Endothelial cell of umbilical vein (primary cell): ENCODE data around the gene HEPHL1.

Experiments
- EZH2 ChIP-seq: IDR thresholded peaks from 2 replicates; pipeline ENCODE4 v1.6.1; 2012; ENCODE audit warnings: borderline replicate concordance, low read depth, mild to moderate bottlenecking, moderate library complexity, low read length, inconsistent platforms; ENCODE audit not compliant: severe bottlenecking
- FOS ChIP-seq: IDR thresholded peaks from 2 replicates; pipeline ENCODE4 v1.6.1; 2011; ENCODE audit warnings: mild to moderate bottlenecking, low read length, moderate library complexity, borderline replicate concordance; ENCODE audit not compliant: insufficient read depth
- MAX ChIP-seq: IDR thresholded peaks from 2 replicates; pipeline ENCODE4 v1.6.1; 2011; ENCODE audit not compliant: insufficient read depth, insufficient read length
- MYC ChIP-seq: IDR thresholded peaks from one replicate; pipeline ENCODE4 v1.6.1; 2011; ENCODE audit warnings: mild to moderate bottlenecking, low read depth, low read length
- POLR2A ChIP-seq: IDR thresholded peaks from 2 replicates; pipeline ENCODE4 v1.6.1; 2012; ENCODE audit warnings: low read depth, mild to moderate bottlenecking, control low read depth, low read length
- POLR2AphosphoS5 ChIP-seq: IDR thresholded peaks from 2 replicates; pipeline ENCODE4 v1.6.1; 2012; ENCODE audit warnings: low read depth, mild to moderate bottlenecking, control low read depth, low read length, moderate library complexity; ENCODE audit not compliant: insufficient read depth
- TF ChIP-seq, protein P1 (sequence below), 2 donors: IDR thresholded peaks; 1 replicate in 1 of 2; 2 replicates in 1 of 2; pipeline ENCODE4 v1.5.1; 2011; ENCODE audit warnings: low read length in 2 of 2, mild to moderate bottlenecking in 2 of 2, moderate library complexity in 2 of 2, control low read depth in 1 of 2, inconsistent platforms in 1 of 2, low read depth in 1 of 2; ENCODE audit not compliant: insufficient read depth in 1 of 2; ENCODE audit errors: extremely low read depth in 1 of 2

GRCh38 chr11:94091091-94091490, 69.9 kb downstream of the HEPHL1 start:
- no peak for TF ChIP-seq MAX
- TF ChIP-seq POLR2A, result no peak
- TF ChIP-seq, protein P1, sequence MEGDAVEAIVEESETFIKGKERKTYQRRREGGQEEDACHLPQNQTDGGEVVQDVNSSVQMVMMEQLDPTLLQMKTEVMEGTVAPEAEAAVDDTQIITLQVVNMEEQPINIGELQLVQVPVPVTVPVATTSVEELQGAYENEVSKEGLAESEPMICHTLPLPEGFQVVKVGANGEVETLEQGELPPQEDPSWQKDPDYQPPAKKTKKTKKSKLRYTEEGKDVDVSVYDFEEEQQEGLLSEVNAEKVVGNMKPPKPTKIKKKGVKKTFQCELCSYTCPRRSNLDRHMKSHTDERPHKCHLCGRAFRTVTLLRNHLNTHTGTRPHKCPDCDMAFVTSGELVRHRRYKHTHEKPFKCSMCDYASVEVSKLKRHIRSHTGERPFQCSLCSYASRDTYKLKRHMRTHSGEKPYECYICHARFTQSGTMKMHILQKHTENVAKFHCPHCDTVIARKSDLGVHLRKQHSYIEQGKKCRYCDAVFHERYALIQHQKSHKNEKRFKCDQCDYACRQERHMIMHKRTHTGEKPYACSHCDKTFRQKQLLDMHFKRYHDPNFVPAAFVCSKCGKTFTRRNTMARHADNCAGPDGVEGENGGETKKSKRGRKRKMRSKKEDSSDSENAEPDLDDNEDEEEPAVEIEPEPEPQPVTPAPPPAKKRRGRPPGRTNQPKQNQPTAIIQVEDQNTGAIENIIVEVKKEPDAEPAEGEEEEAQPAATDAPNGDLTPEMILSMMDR (IDR thresholded peaks at IDR 0.05; ENCODE audit: extremely low read depth in 1 of 2, insufficient read depth in 1 of 2, low read depth in 1 of 2, low read length in 2 of 2), result no peak
- TF ChIP-seq POLR2AphosphoS5, result no peak
- no peak for TF ChIP-seq MYC
- TF ChIP-seq EZH2, result no peak
- no peak for TF ChIP-seq FOS
